Measurements from ENCODE around the gene MTCH2.
A peak's percentile ranks its signal among the peaks of the same experiment; 100 is the strongest.

MTCH2 gene

GRCh38 chr11:47628026-47628425, 14.3 kb downstream of the MTCH2 start:
- H3K4me3 ChIP-seq (ENCODE audit: low read depth, low read length) = no peak overlapping the region
- TF ChIP-seq MAX (IDR thresholded peaks at IDR 0.05; ENCODE audit: low read depth, low read length) (no peak), POLR2A (IDR thresholded peaks at IDR 0.05; ENCODE audit: extremely low read depth, insufficient read length) (no peak), MYC (IDR thresholded peaks at IDR 0.05; ENCODE audit: low read depth, low read length) (no peak), CTCF (IDR thresholded peaks at IDR 0.05; ENCODE audit: low read depth, low read length) (no peak)
- DNase-seq (ENCODE audit: low read depth) = no peak

- DNase-seq (ENCODE audit: low read depth) = no peak
- H3K4me3 ChIP-seq (ENCODE audit: low read depth, low read length) = no peak overlapping the region
- no peak for TF ChIP-seq CTCF (IDR thresholded peaks at IDR 0.05; ENCODE audit: low read depth, low read length)
- no peak for TF ChIP-seq MYC (IDR thresholded peaks at IDR 0.05; ENCODE audit: low read depth, low read length)
- no peak for TF ChIP-seq POLR2A (IDR thresholded peaks at IDR 0.05; ENCODE audit: extremely low read depth, insufficient read length)
- TF ChIP-seq MAX (IDR thresholded peaks at IDR 0.05; ENCODE audit: low read depth, low read length) = no peak
Observed at GRCh38 chr11:47626234-47626633, 16.1 kb downstream of the MTCH2 start.

GRCh38 chr11:47620836-47621378, 21.5 kb downstream of the MTCH2 start:
- TF ChIP-seq MAX (IDR thresholded peaks at IDR 0.05; ENCODE audit: low read depth, low read length) = no peak
- TF ChIP-seq POLR2A (IDR thresholded peaks at IDR 0.05; ENCODE audit: extremely low read depth, insufficient read length) = no peak
- TF ChIP-seq CTCF (IDR thresholded peaks at IDR 0.05; ENCODE audit: low read depth, low read length) = no peak
- no peak for TF ChIP-seq MYC (IDR thresholded peaks at IDR 0.05; ENCODE audit: low read depth, low read length)
- no peak overlapping the region for H3K4me3 ChIP-seq (ENCODE audit: low read depth, low read length)
- DNase-seq (ENCODE audit: low read depth) = no peak

GRCh38 chr11:47617417-47617809, 24.9 kb downstream of the MTCH2 start:
- H3K4me3 ChIP-seq (ENCODE audit: low read depth, low read length) = no peak overlapping the region

GRCh38 chr11:47616726-47617416, 25.5 kb downstream of the MTCH2 start:
- TF ChIP-seq POLR2A (IDR thresholded peaks at IDR 0.05; ENCODE audit: extremely low read depth, insufficient read length) (no peak), MAX (IDR thresholded peaks at IDR 0.05; ENCODE audit: low read depth, low read length) (no peak), MYC (IDR thresholded peaks at IDR 0.05; ENCODE audit: low read depth, low read length) (peak; percentile 45; the same call in 1 of the 2 replicates), CTCF (IDR thresholded peaks at IDR 0.05; ENCODE audit: low read depth, low read length) (peak; percentile 91)
- no peak overlapping the region for H3K4me3 ChIP-seq (ENCODE audit: low read depth, low read length)
- peak; percentile 80 for DNase-seq (ENCODE audit: low read depth)

More at GRCh38 chr11:47617417-47617809, 24.9 kb downstream of the MTCH2 start:
- DNase-seq (ENCODE audit: low read depth) = no peak
- TF ChIP-seq MYC (IDR thresholded peaks at IDR 0.05; ENCODE audit: low read depth, low read length) (no peak), POLR2A (IDR thresholded peaks at IDR 0.05; ENCODE audit: extremely low read depth, insufficient read length) (no peak), CTCF (IDR thresholded peaks at IDR 0.05; ENCODE audit: low read depth, low read length) (no peak), MAX (IDR thresholded peaks at IDR 0.05; ENCODE audit: low read depth, low read length) (no peak)
